ENCODE results near the gene MOGAT2.
A peak's percentile ranks its signal among the peaks of the same experiment; 100 is the strongest.
"Not testable (repeated sequence)": the region's sequence is repeated elsewhere in the genome, so short reads cannot be mapped to it uniquely, and the experiment has no call there.

MOGAT2 gene

GRCh38 chr11:75679566-75679965 is 38.1 kb upstream of the MOGAT2 start:
- no peak for DNase-seq (ENCODE audit: low read depth)
- TF ChIP-seq, protein P1, sequence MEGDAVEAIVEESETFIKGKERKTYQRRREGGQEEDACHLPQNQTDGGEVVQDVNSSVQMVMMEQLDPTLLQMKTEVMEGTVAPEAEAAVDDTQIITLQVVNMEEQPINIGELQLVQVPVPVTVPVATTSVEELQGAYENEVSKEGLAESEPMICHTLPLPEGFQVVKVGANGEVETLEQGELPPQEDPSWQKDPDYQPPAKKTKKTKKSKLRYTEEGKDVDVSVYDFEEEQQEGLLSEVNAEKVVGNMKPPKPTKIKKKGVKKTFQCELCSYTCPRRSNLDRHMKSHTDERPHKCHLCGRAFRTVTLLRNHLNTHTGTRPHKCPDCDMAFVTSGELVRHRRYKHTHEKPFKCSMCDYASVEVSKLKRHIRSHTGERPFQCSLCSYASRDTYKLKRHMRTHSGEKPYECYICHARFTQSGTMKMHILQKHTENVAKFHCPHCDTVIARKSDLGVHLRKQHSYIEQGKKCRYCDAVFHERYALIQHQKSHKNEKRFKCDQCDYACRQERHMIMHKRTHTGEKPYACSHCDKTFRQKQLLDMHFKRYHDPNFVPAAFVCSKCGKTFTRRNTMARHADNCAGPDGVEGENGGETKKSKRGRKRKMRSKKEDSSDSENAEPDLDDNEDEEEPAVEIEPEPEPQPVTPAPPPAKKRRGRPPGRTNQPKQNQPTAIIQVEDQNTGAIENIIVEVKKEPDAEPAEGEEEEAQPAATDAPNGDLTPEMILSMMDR (IDR thresholded peaks at IDR 0.05; ENCODE audit: low read depth, low read length, missing control alignments) = no peak
- no peak overlapping the region for H3K4me3 ChIP-seq (ENCODE audit: low read depth, low read length)

DNA sequence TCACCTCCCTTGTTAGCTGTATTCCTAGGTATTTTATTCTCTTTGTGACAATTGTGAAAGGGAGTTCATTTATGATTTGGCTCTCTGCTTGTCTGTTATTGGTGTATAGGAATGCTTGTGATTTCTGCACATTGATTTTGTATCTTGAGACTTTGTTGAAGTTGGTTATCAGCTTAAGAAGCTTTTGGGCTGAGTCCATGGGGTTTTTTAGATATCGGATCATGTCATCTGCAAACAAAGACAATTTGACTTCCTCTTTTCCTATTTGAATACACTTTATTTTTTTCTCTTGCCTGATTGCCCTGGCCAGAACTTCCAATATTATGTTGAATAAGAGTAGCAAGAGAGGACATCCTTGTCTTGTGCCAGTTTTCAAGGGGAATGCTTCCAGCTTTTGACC is 33.8 kb upstream of the MOGAT2 start:
- H3K4me3 ChIP-seq (ENCODE audit: low read depth, low read length); DNase-seq (ENCODE audit: low read depth): not testable (repeated sequence)

- peak; percentile 27 for DNase-seq (ENCODE audit: low read depth)
- no peak overlapping the region for H3K4me3 ChIP-seq (ENCODE audit: low read depth, low read length)
- TF ChIP-seq, protein P1 (IDR thresholded peaks at IDR 0.05; ENCODE audit: low read depth, low read length, missing control alignments) = no peak
These were observed 27.6 kb upstream of the MOGAT2 start for GRCh38 chr11:75689863-75690609.

GRCh38 chr11:75691804-75692203 is 25.8 kb upstream of the MOGAT2 start:
- TF ChIP-seq, protein P1 (IDR thresholded peaks at IDR 0.05; ENCODE audit: low read depth, low read length, missing control alignments) = no peak
- DNase-seq (ENCODE audit: low read depth) = no peak
- no peak overlapping the region for H3K4me3 ChIP-seq (ENCODE audit: low read depth, low read length)

- no peak for DNase-seq (ENCODE audit: low read depth)
- no peak overlapping the region for H3K4me3 ChIP-seq (ENCODE audit: low read depth, low read length)
- TF ChIP-seq, protein P1 (IDR thresholded peaks at IDR 0.05; ENCODE audit: low read depth, low read length, missing control alignments) = no peak
These were observed 19.6 kb upstream of the MOGAT2 start for GRCh38 chr11:75697906-75698581.

DNA sequence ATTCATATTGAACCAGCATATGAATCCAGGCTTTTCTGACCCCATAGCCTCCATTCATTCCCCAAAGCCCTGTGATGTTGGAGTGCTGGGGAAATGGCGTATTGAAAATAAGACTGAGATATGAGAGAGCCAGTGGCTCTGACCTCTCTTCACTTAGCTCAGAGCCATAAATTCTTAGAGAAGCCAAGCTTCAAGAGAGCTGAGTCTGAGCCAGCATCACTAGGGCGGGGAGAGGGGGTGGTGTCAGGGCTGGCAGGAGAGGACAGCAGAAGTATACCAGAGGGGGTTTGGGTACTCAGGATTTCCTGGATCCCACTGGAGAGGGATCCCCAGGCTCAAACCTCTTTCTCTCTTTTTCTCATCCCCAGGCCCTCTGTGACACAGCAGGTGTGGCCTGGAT is 16.7 kb upstream of the MOGAT2 start:
- TF ChIP-seq, protein P1 (IDR thresholded peaks at IDR 0.05; ENCODE audit: low read depth, low read length, missing control alignments) = no peak

DNA sequence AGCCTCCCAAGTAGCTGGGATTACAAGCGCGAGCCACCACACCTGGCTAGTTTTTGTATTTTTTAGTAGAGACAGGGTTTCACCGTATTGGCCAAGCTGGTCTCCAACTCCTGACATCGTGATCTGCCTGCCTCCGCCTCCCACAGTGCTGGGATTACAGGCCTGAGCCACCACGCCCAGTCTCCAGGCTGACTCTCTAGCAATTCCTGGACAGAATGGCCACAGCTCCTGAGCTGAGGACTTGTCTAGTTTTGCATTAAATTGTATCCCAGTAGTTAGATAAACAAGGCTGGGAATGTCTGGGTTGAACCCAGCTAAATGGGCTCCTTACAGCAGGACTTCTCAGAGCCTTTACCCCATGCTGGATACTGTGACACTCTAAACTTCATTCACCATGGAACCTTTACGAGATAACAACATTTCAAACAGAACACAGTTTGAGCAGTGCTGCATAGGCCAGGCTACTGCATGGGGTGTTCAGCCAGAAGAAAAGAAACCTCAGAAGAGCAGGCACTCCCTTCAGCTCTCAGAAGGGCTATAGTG is 13.9 kb upstream of the MOGAT2 start:
- TF ChIP-seq, protein P1 (IDR thresholded peaks at IDR 0.05; ENCODE audit: low read depth, low read length, missing control alignments) = no peak
- H3K4me3 ChIP-seq (ENCODE audit: low read depth, low read length) = no peak overlapping the region
- no peak for DNase-seq (ENCODE audit: low read depth)

More for the DNA sequence above, 16.7 kb upstream of the MOGAT2 start:
- H3K4me3 ChIP-seq (ENCODE audit: low read depth, low read length) = no peak overlapping the region
- no peak for DNase-seq (ENCODE audit: low read depth)

Measured in GM12864 (cell line).